HepG2 (cell line): ENCODE data around the gene TRIM9. TPM values are rescaled to one million over a fixed set of nuclear protein-coding genes. Genes with fewer than 3 reads are reported as not detected.

ENCODE experiments used
- BRCA1 ChIP-seq: sonication (generic); formaldehyde crosslinking; IDR thresholded peaks from 2 replicates; pipeline ENCODE4 v1.4.0; 2020; ENCODE audit warnings: missing genetic modification reagents
- CREB1 ChIP-seq, 2 experiments: fragments of 450-650 bp in 1 of 2; IDR thresholded peaks; 2 replicates each; pipeline ENCODE4 v1.6.1; 2016 to 2017; ENCODE audit warnings: control low read depth in 1 of 2, mild to moderate bottlenecking in 1 of 2, missing compliant biosample characterization in 1 of 2, missing genetic modification characterization in 1 of 2
- ELF1 ChIP-seq: sonication (generic); formaldehyde crosslinking; IDR thresholded peaks from 2 replicates; pipeline ENCODE4 v1.4.0; 2020; ENCODE audit warnings: missing genetic modification reagents
- FOXA3 ChIP-seq: IDR thresholded peaks from 2 replicates; pipeline ENCODE4 v1.6.1; 2016; ENCODE audit warnings: missing genetic modification reagents, missing compliant biosample characterization
- FOXO1 ChIP-seq: sonication (generic); formaldehyde crosslinking; IDR thresholded peaks from 2 replicates; pipeline ENCODE4 v1.4.0; 2020; ENCODE audit warnings: missing genetic modification reagents
- HHEX ChIP-seq: IDR thresholded peaks from 2 replicates; pipeline ENCODE4 v1.6.1; 2016; ENCODE audit warnings: control low read depth
- HNF4A ChIP-seq: sonication (generic); formaldehyde crosslinking; IDR thresholded peaks from 2 replicates; pipeline ENCODE4 v1.4.0; 2020; ENCODE audit warnings: missing genetic modification reagents
- PHF21A ChIP-seq: sonication (generic); formaldehyde crosslinking; IDR thresholded peaks from 2 replicates; pipeline ENCODE4 v1.5.0; 2020; ENCODE audit warnings: mild to moderate bottlenecking, missing genetic modification reagents
- TARDBP ChIP-seq: sonication (generic); formaldehyde crosslinking; IDR thresholded peaks from 2 replicates; pipeline ENCODE4 v1.8.0; 2022; ENCODE audit warnings: mild to moderate bottlenecking, missing genetic modification reagents
- TBL1XR1 ChIP-seq: fragments of 150-350 bp; IDR thresholded peaks from 2 replicates; pipeline ENCODE4 v1.6.1; 2014; ENCODE audit warnings: borderline replicate concordance, low read length; ENCODE audit not compliant: partially characterized antibody
- TEAD3 ChIP-seq: optimal IDR thresholded peaks from 2 replicates; pipeline ENCODE3; 2016; ENCODE audit warnings: borderline replicate concordance
- YY1 ChIP-seq: IDR thresholded peaks from 2 replicates; pipeline ENCODE4 v1.6.1; 2011; ENCODE audit warnings: low read length, low read depth, moderate library complexity, mild to moderate bottlenecking; ENCODE audit not compliant: insufficient read depth, insufficient replicate concordance
- ZNF30 ChIP-seq: sonication (generic); formaldehyde crosslinking; IDR thresholded peaks from 2 replicates; pipeline ENCODE4 v1.5.0; 2020; ENCODE audit warnings: mild to moderate bottlenecking, missing genetic modification reagents
- ZNF543 ChIP-seq: sonication (generic); formaldehyde crosslinking; IDR thresholded peaks from 2 replicates; pipeline ENCODE4 v1.4.0; 2020; ENCODE audit warnings: mild to moderate bottlenecking, missing genetic modification reagents
- ZNF788 ChIP-seq: sonication (generic); formaldehyde crosslinking; IDR thresholded peaks from 2 replicates; pipeline ENCODE4 v1.5.0; 2020; ENCODE audit warnings: mild to moderate bottlenecking, missing genetic modification reagents, borderline replicate concordance
- polyA plus RNA-seq, 8 experiments: library from polyadenylated mRNA; depleted of rRNA in 3 of 8; stranded (reverse) in 7 of 8; unstranded in 1 of 8; fragments of >200 nt; fragmentation: Illumina TruSeq in 4 of 8; extraction: Trizol in 4 of 8; gene quantifications; 2 replicates each; pipeline versions ENCODE4 v1.2.1 to v1.2.3, GENCODE V29; 2011 to 2016; ENCODE audit warnings: low read depth in 4 of 8, missing spikeins in 1 of 8, mixed read lengths in 1 of 8; ENCODE audit not compliant: insufficient read depth in 1 of 8
- total RNA-seq, 5 experiments: library from RNA; depleted of rRNA; stranded (reverse); fragments of >200 nt; fragmentation: Illumina TruSeq; extraction: Trizol; gene quantifications; 2 replicates each; pipeline ENCODE4 v1.2.3, GENCODE V29; 2016; ENCODE audit warnings: low read depth in 1 of 5
- TF ChIP-seq, protein P1 (sequence below): sonication (generic); formaldehyde crosslinking; IDR thresholded peaks from 2 replicates; pipeline ENCODE4 v1.4.0; 2020; ENCODE audit warnings: missing genetic modification reagents, mild to moderate bottlenecking, borderline replicate concordance
- TF ChIP-seq, protein P2 (sequence below): sonication (generic); formaldehyde crosslinking; IDR thresholded peaks from 2 replicates; pipeline ENCODE4 v1.8.1; 2023; ENCODE audit warnings: mild to moderate bottlenecking, moderate library complexity, missing genetic modification reagents
- TF ChIP-seq, protein P3 (sequence below): sonication (generic); formaldehyde crosslinking; IDR thresholded peaks from 2 replicates; pipeline ENCODE4 v1.5.1; 2020; ENCODE audit warnings: missing genetic modification reagents, mild to moderate bottlenecking, borderline replicate concordance
- TF ChIP-seq, protein P4 (sequence below): sonication (generic); formaldehyde crosslinking; IDR thresholded peaks from 2 replicates; pipeline ENCODE4 v1.4.0; 2020; ENCODE audit warnings: missing genetic modification reagents
- TF ChIP-seq, protein P5 (sequence below): sonication (generic); formaldehyde crosslinking; conservative IDR thresholded peaks from 2 replicates; pipeline ENCODE4 v1.8.0; 2022; ENCODE audit warnings: mild to moderate bottlenecking, moderate library complexity, missing genetic modification reagents

Gene TRIM9
- total and polyA plus RNA-seq, 2 of the 13 experiments (the other 11 are each of a cell fraction or from before 2014, with no cell fraction given): 0.04 to 0.07 TPM

DNA sequence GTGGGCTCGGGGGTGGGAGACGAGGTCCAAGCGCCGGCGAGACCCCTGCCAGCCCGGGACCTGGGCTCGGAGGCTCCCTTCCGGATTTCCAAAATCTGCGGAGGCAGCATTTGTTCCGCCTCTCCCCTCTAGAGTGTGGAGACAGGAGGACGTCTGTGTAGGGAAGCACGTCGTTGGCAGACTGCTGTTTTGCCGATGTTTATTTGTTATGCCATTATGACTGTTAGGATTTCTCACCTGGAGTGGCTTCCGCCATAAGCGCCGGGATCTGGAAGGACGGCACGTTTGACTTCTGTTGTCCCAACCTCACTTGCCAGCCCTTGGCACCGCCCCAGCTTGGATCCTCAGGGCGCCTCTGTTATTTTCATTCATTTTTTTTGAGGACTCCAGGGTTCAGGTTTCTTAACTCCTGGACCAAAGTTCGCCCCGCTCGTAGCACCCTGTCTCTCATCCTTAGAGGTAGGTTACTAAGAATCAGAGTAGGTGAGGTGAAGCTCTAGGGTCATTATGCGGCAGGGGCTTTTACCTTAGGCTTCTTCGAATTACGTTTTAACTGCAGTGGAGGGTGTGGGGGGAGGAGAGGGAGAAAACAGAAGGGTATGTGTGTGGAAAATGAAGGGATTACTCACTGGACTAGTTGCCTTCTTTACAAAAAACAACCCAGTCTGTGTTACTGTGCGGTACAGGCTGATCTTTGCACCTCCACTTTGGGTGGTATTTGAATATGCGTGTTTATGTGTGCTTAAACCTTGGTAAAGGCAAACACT lies 150.1 kb downstream of the TRIM9 start (continued):
- TF ChIP-seq CREB1 (IDR thresholded peaks at IDR 0.05): no peak
- peak; percentile 34 for TF ChIP-seq CREB1 (CRISPR knock-in tag; IDR thresholded peaks at IDR 0.05)
- TF ChIP-seq ZNF543 (CRISPR knock-in tag): 0 out of 2 replicates have a peak, but pooled peaks have one; percentile 14
- TF ChIP-seq FOXO1 (CRISPR knock-in tag): peak; percentile 83
- peak; percentile 61 for TF ChIP-seq FOXA3 (CRISPR knock-in tag)
- TF ChIP-seq ZNF788: 0 out of 2 replicates have a peak, but pooled peaks have one; percentile 30
- TF ChIP-seq, protein P1, sequence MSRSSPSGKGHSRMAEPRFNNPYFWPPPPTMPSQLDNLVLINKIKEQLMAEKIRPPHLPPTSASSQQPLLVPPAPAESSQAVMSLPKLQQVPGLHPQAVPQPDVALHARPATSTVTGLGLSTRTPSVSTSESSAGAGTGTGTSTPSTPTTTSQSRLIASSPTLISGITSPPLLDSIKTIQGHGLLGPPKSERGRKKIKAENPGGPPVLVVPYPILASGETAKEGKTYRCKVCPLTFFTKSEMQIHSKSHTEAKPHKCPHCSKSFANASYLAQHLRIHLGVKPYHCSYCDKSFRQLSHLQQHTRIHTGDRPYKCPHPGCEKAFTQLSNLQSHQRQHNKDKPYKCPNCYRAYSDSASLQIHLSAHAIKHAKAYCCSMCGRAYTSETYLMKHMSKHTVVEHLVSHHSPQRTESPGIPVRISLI (CRISPR knock-in tag): peak; percentile 76; the same call in 1 of the 2 replicates
- no peak for TF ChIP-seq ZNF30 (CRISPR knock-in tag)
- peak; percentile 52; the same call in 1 of the 2 replicates for TF ChIP-seq TARDBP
- TF ChIP-seq BRCA1 (CRISPR knock-in tag): no peak
- TF ChIP-seq, protein P2, sequence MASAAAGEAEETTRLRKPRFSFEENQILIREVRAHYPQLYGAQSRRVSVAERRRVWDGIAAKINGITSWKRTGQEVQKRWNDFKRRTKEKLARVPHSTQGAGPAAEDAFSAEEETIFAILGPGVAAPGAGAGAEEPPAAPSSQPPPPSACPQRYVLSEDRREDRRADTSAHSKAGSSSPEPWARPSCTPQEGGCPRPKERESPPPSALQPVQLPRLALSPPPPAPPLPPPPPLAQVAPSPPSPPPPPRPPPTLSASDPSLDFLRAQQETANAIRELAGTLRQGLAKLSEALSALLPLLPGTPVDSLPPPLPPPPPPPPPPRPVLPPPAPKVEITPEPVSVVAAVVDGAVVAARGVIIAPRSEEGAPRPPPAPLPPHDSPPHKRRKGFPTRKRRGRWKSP (CRISPR knock-in tag): no peak
- TF ChIP-seq HHEX: 0 out of 2 replicates have a peak, but pooled peaks have one; percentile 28
- 0 out of 2 replicates have a peak, but pooled peaks have one; percentile 31 for TF ChIP-seq PHF21A (CRISPR knock-in tag)
- TF ChIP-seq YY1: peak; percentile 39
- peak; percentile 2 for TF ChIP-seq TBL1XR1
- TF ChIP-seq, protein P3, sequence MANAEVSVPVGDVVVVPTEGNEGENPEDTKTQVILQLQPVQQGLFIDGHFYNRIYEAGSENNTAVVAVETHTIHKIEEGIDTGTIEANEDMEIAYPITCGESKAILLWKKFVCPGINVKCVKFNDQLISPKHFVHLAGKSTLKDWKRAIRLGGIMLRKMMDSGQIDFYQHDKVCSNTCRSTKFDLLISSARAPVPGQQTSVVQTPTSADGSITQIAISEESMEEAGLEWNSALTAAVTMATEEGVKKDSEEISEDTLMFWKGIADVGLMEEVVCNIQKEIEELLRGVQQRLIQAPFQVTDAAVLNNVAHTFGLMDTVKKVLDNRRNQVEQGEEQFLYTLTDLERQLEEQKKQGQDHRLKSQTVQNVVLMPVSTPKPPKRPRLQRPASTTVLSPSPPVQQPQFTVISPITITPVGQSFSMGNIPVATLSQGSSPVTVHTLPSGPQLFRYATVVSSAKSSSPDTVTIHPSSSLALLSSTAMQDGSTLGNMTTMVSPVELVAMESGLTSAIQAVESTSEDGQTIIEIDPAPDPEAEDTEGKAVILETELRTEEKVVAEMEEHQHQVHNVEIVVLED: peak; percentile 10; the same call in 1 of the 2 replicates
- 0 out of 2 replicates have a peak, but pooled peaks have one; percentile 18 for TF ChIP-seq ELF1 (CRISPR knock-in tag)
- TF ChIP-seq HNF4A (CRISPR knock-in tag): peak; percentile 80
- TF ChIP-seq TEAD3: peak; percentile 80
- TF ChIP-seq, protein P4, sequence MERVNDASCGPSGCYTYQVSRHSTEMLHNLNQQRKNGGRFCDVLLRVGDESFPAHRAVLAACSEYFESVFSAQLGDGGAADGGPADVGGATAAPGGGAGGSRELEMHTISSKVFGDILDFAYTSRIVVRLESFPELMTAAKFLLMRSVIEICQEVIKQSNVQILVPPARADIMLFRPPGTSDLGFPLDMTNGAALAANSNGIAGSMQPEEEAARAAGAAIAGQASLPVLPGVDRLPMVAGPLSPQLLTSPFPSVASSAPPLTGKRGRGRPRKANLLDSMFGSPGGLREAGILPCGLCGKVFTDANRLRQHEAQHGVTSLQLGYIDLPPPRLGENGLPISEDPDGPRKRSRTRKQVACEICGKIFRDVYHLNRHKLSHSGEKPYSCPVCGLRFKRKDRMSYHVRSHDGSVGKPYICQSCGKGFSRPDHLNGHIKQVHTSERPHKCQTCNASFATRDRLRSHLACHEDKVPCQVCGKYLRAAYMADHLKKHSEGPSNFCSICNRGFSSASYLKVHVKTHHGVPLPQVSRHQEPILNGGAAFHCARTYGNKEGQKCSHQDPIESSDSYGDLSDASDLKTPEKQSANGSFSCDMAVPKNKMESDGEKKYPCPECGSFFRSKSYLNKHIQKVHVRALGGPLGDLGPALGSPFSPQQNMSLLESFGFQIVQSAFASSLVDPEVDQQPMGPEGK (CRISPR knock-in tag): peak; percentile 65
- TF ChIP-seq, protein P5, sequence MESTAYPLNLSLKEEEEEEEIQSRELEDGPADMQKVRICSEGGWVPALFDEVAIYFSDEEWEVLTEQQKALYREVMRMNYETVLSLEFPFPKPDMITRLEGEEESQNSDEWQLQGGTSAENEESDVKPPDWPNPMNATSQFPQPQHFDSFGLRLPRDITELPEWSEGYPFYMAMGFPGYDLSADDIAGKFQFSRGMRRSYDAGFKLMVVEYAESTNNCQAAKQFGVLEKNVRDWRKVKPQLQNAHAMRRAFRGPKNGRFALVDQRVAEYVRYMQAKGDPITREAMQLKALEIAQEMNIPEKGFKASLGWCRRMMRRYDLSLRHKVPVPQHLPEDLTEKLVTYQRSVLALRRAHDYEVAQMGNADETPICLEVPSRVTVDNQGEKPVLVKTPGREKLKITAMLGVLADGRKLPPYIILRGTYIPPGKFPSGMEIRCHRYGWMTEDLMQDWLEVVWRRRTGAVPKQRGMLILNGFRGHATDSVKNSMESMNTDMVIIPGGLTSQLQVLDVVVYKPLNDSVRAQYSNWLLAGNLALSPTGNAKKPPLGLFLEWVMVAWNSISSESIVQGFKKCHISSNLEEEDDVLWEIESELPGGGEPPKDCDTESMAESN (CRISPR knock-in tag): peak; percentile 18; the same call in 1 of the 2 replicates
